GM12878 (cell line): Measurements from ENCODE around the gene MTO1. TPM values are rescaled to one million over a fixed set of nuclear protein-coding genes. Genes with fewer than 3 reads are reported as not detected.
"Not testable (repeated sequence)": the region's sequence is repeated elsewhere in the genome, so short reads cannot be mapped to it uniquely, and the experiment has no call there.

ENCODE experiments used
- ATAC-seq: fragments of 200-7000 bp; cut with Tn5 transposase; 3 replicates; pipeline ENCODE4 v1.9.1; 2020; ENCODE audit warnings: mild to moderate bottlenecking, moderate library complexity
- BruUV-seq: library from RNA; stranded (reverse); fragments of 400-500 nt; replicated peaks from 2 replicates; lab custom pipeline; 2021; lab: Mats Ljungman, UMichigan
- CTCF ChIA-PET: fragments of 300-600 bp; sonication (Branson Sonifier 250); formaldehyde crosslinking; extraction: SDS; loops from one replicate; lab custom pipeline; 2021; ENCODE audit warnings: inconsistent platforms; lab: Yijun Ruan, JAX
- POLR2A ChIA-PET: fragments of 350-600 bp; formaldehyde crosslinking; extraction: SDS; loops from one replicate; lab custom pipeline; 2021; ENCODE audit warnings: inconsistent platforms; lab: Charles Lee
- RAD21 ChIA-PET: fragments of 300-600 bp; sonication (Branson Sonifier 250); formaldehyde crosslinking; loops from one replicate; lab custom pipeline; 2023; ENCODE audit warnings: antibody characterized with exemption; ENCODE audit not compliant: unreplicated experiment; lab: Charles Lee
- SMC1A ChIA-PET: fragments of 300-600 bp; sonication (Branson Sonifier 250); formaldehyde crosslinking; loops from one replicate; lab custom pipeline; 2023; ENCODE audit not compliant: unreplicated experiment, uncharacterized antibody; lab: Charles Lee
- DNase-seq: peaks from one replicate; pipeline ENCODE4 v3.0.0-alpha.2; 2011; ENCODE audit warnings: low read depth, low spot score
- FAIRE-seq: peaks from 3 replicates; lab custom pipeline; 2011; peaks lifted over from hg19 to GRCh38; lab: Jason Lieb, UNC
- H2AFZ ChIP-seq: 2 replicates; pipeline ENCODE4 v1.6.0; 2011; ENCODE audit warnings: low read depth, low read length, control low read depth; ENCODE audit not compliant: control insufficient read depth
- H3K27ac ChIP-seq: 2 replicates; pipeline ENCODE4 v1.5.1; 2011; ENCODE audit warnings: control low read depth; ENCODE audit not compliant: control insufficient read depth, insufficient read depth
- H3K27me3 ChIP-seq, 2 experiments: replicated peaks in 1 of 2; 2 replicates each; pipeline versions ENCODE4 v1.6.0 to v1.6.1; 2011; ENCODE audit warnings: low read length in 1 of 2; ENCODE audit not compliant: control insufficient read depth in 2 of 2, insufficient read depth in 2 of 2
- H3K36me3 ChIP-seq, 2 experiments: 2 replicates each; pipeline ENCODE4 v1.5.1; 2011; ENCODE audit warnings: low read length in 1 of 2; ENCODE audit not compliant: control insufficient read depth in 2 of 2, insufficient read depth in 2 of 2
- H3K4me1 ChIP-seq: 2 replicates; pipeline ENCODE4 v1.6.1; 2011; ENCODE audit warnings: mild to moderate bottlenecking, low read length, moderate library complexity, mixed read lengths; ENCODE audit not compliant: control insufficient read depth, insufficient read depth
- H3K4me2 ChIP-seq: 2 replicates; pipeline ENCODE4 v1.6.0; 2011; ENCODE audit warnings: control low read depth; ENCODE audit not compliant: control insufficient read depth, insufficient read depth
- H3K4me3 ChIP-seq: fragments of 200-600 bp; sonication (generic); 2 replicates; pipeline ENCODE4 v1.5.1; 2016
- H3K79me2 ChIP-seq: 2 replicates; pipeline ENCODE4 v1.6.0; 2011; ENCODE audit warnings: low read length; ENCODE audit not compliant: control insufficient read depth, insufficient read depth
- H3K9ac ChIP-seq: 2 replicates; pipeline ENCODE4 v1.8.0; 2011; ENCODE audit warnings: low read length, control low read depth, mixed read lengths; ENCODE audit not compliant: control insufficient read depth, insufficient read depth
- H3K9me3 ChIP-seq: replicated peaks from 3 replicates; pipeline ENCODE4 v1.5.1; 2011; ENCODE audit warnings: mild to moderate bottlenecking, low read length; ENCODE audit not compliant: control insufficient read depth, insufficient read depth
- H4K20me1 ChIP-seq: 2 replicates; pipeline ENCODE4 v1.6.0; 2011; ENCODE audit not compliant: control insufficient read depth, insufficient read depth
- PAX8 ChIP-seq: fragments of 450-650 bp; IDR thresholded peaks from 2 replicates; pipeline ENCODE4 v1.6.1; 2017; ENCODE audit warnings: mild to moderate bottlenecking, moderate library complexity
- RELB ChIP-seq: fragments of 450-650 bp; IDR thresholded peaks from 2 replicates; pipeline ENCODE4 v1.6.1; 2017; ENCODE audit warnings: low read depth, mild to moderate bottlenecking, moderate library complexity
- ZNF217 ChIP-seq: fragments of 450-650 bp; IDR thresholded peaks from 2 replicates; pipeline ENCODE4 v1.6.1; 2017; ENCODE audit warnings: antibody characterized with exemption, mild to moderate bottlenecking
- WGBS: methylation state at CpG from one replicate; pipeline ENCODE4 v1.1.6; 2016; ENCODE audit warnings: low lambda C conversion rate; ENCODE audit not compliant: insufficient replicate concordance, insufficient coverage; ENCODE audit errors: missing lambda C conversion rate; 5-methylcytosine and 5-hydroxymethylcytosine counted together
- in situ Hi-C: fragments of 300-500 bp; cut with MboI; formaldehyde crosslinking; loops from 9 replicates; pipeline ENCODE4 v1.14.3; 2018; ENCODE audit warnings: mixed read lengths
- intact Hi-C: fragments of 100-400 bp; cut with micrococcal nuclease; formaldehyde crosslinking; loops from one replicate; pipeline ENCODE4 v1.14.2; 2022; ENCODE audit not compliant: unreplicated experiment
- polyA plus RNA-seq, 11 experiments: library from polyadenylated mRNA; depleted of rRNA in 4 of 11; unstranded in 6 of 11; stranded (reverse) in 5 of 11; fragments of >200 nt; fragmentation: Nextera tagmentation in 4 of 11; fragmentation: Illumina TruSeq in 1 of 11; extraction: Ambion mirVana in 4 of 11; extraction: Trizol in 1 of 11; gene quantifications; 1 replicate in 1 of 11; 2 replicates in 10 of 11; pipeline versions ENCODE4 v1.2.1 to v1.2.3, GENCODE V29; 2011 to 2016; ENCODE audit warnings: inconsistent platforms in 2 of 11, missing spikeins in 2 of 11, low read depth in 1 of 11
- total RNA-seq, 4 experiments: library from RNA; depleted of rRNA in 3 of 4; stranded (reverse); fragments of >200 nt in 3 of 4; fragmentation: Illumina TruSeq in 1 of 4; extraction: Trizol in 1 of 4; gene quantifications; 2 replicates each; pipeline versions ENCODE4 v1.2.1 to v1.2.3, GENCODE V29; 2013 to 2021

The MTO1 gene
- total and polyA plus RNA-seq, 10 of the 15 experiments (the other 5 are each of a cell fraction or from before 2014, with no cell fraction given): 24.8 to 53.6 (median 33.1) TPM

- DNase-seq: no peak
- Histone ChIP-seq H3K79me2 (no peaks in the 10 kb centered on the region), H3K27ac (no peak overlapping the region), H3K27me3 (no peaks in the 10 kb centered on the region), H3K4me1 (no peaks in the 10 kb centered on the region), H4K20me1 (no peaks in the 10 kb centered on the region), H3K4me3 (no peak overlapping the region), H3K4me2 (no peak overlapping the region), H2AFZ (no peak overlapping the region; the same call in 1 of the 2 replicates), H3K36me3 (no peaks in the 10 kb centered on the region), H3K9me3 (no peaks in the 10 kb centered on the region), H3K9ac (no peak overlapping the region)
- peak; percentile 77 for ATAC-seq
- no peak for TF ChIP-seq PAX8
- TF ChIP-seq RELB: peak; percentile 6; the same call in 1 of the 2 replicates
- peak; percentile 76; the same call in 1 of the 2 replicates for TF ChIP-seq ZNF217
- POLR2A ChIA-PET: interaction anchor here (1.0 to 2.7 kb wide), 7 partner anchors 11 to 47 kb away, joined by 3 to 52 read pairs (median 4); partner anchors contain the start of gene EEF1A1
- in situ Hi-C loops: no loop called here
- intact Hi-C loops: no loop called here
- 56% methylated on average over 10 of the region's 10 CpGs for WGBS
- CTCF ChIA-PET: interaction anchor here (0.7 to 3.1 kb wide), 7 partner anchors 12 to 73 kb away, joined by 3 to 23 read pairs (median 5); no protein-coding TSS in a partner anchor
- no TSS peak for BruUV-seq
- SMC1A ChIA-PET: interaction anchor here (1.1 to 3.0 kb wide), 11 partner anchors 9 to 67 kb away, joined by 3 to 24 read pairs (median 4); partner anchors contain the start of gene EEF1A1
- FAIRE-seq: no peak
- RAD21 ChIA-PET: interaction anchor here (0.8 to 2.8 kb wide), 13 partner anchors 11 to 115 kb away, joined by 3 to 14 read pairs (median 5); partner anchors contain the start of genes CGAS and EEF1A1
Measured at GRCh38 chr6:73538116-73538779, 76.7 kb downstream of the MTO1 start.

DNA sequence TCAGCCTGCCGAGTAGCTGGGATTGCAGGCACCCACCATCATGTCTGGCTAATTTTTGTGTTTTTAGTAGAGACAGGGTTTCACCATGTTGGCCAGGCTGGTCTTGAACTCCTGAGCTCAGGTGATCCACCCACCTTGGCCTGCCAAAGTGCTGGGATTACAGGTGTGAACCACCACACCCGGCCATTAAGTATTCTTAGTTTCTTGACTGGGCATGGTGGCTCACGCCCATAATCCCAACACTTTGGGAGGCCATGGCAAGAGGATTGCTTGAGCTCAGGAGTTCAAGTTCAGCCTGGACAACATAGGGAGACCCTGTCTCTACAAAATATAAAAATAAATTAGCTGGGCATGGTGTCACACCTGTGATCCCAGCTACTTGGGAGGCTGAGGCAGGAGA, 80.9 kb downstream of the MTO1 start:
- ChIA-PET SMC1A (interaction anchor here (1.0 to 2.3 kb wide), 8 partner anchors 10 to 70 kb away, joined by 3 to 7 read pairs (median 5); no protein-coding TSS in a partner anchor), RAD21 (interaction anchor here (1.3 to 2.2 kb wide), 2 partner anchors 15 to 67 kb away, joined by 3 to 9 read pairs; no protein-coding TSS in a partner anchor), CTCF (interaction anchor here (0.8 to 1.5 kb wide), 5 partner anchors 9 to 109 kb away, joined by 3 to 6 read pairs (median 4); no protein-coding TSS in a partner anchor)

More for the DNA sequence above, 80.9 kb downstream of the MTO1 start:
- H3K79me2 ChIP-seq, H3K27ac ChIP-seq, H3K9me3 ChIP-seq, H3K4me2 ChIP-seq, H3K4me1 ChIP-seq, intact Hi-C loops, BruUV-seq, H3K9ac ChIP-seq, DNase-seq, H4K20me1 ChIP-seq, in situ Hi-C loops, FAIRE-seq, H2AFZ ChIP-seq, H3K4me3 ChIP-seq, H3K27me3 ChIP-seq, H3K36me3 ChIP-seq, ATAC-seq: not testable (repeated sequence)
- POLR2A ChIA-PET: interaction anchor here (0.9 kb wide), 1 partner anchor 38 kb away, joined by 3 read pairs; no protein-coding TSS in a partner anchor
- 93% methylated on average over 3 of the region's 3 CpGs for WGBS
